HepG2 (cell line): ENCODE measurements around the gene PCYOX1L. TPM values are rescaled to one million over a fixed set of nuclear protein-coding genes. Genes with fewer than 3 reads are reported as not detected.

Experiments
- AGO1 ChIP-seq: fragments of 200-400 bp; formaldehyde crosslinking; IDR thresholded peaks from 2 replicates; pipeline ENCODE4 v1.6.1; 2017; ENCODE audit warnings: mild to moderate bottlenecking, low read depth, low read length, moderate library complexity; ENCODE audit not compliant: poor library complexity, severe bottlenecking
- BORCS8-MEF2B ChIP-seq: sonication (generic); formaldehyde crosslinking; IDR thresholded peaks from 2 replicates; pipeline ENCODE4 v1.8.0; 2022; ENCODE audit warnings: mild to moderate bottlenecking, missing genetic modification reagents
- GLMP ChIP-seq: sonication (generic); formaldehyde crosslinking; IDR thresholded peaks from 2 replicates; pipeline ENCODE4 v1.9.0; 2021; ENCODE audit warnings: missing genetic modification reagents, mild to moderate bottlenecking, borderline replicate concordance
- GPN1 ChIP-seq: sonication (generic); formaldehyde crosslinking; IDR thresholded peaks from 2 replicates; pipeline ENCODE4 v1.5.1; 2020; ENCODE audit warnings: missing genetic modification reagents, borderline replicate concordance
- KDM1A ChIP-seq: IDR thresholded peaks from 2 replicates; pipeline ENCODE4 v1.6.1; 2016; ENCODE audit warnings: missing compliant biosample characterization
- KDM5B ChIP-seq: sonication (generic); formaldehyde crosslinking; IDR thresholded peaks from 2 replicates; pipeline ENCODE4 v1.4.0; 2020; ENCODE audit warnings: missing genetic modification reagents, mild to moderate bottlenecking, borderline replicate concordance
- KLF12 ChIP-seq: sonication (generic); formaldehyde crosslinking; IDR thresholded peaks from 2 replicates; pipeline ENCODE4 v1.4.0; 2020; ENCODE audit warnings: missing genetic modification reagents, borderline replicate concordance
- MAFK ChIP-seq, 2 experiments: IDR thresholded peaks in 1 of 2; conservative IDR thresholded peaks in 1 of 2; 2 replicates each; pipeline ENCODE4 v1.6.1; 2011; ENCODE audit warnings: improper control_type of control experiment in 2 of 2, low read length in 2 of 2
- MAZ ChIP-seq, 2 experiments: sonication (generic) in 1 of 2; formaldehyde crosslinking in 1 of 2; IDR thresholded peaks; 2 replicates each; pipeline versions ENCODE4 v1.5.0 to v1.6.1; 2012 to 2020; ENCODE audit warnings: low read depth in 2 of 2, mild to moderate bottlenecking in 2 of 2, borderline replicate concordance in 1 of 2, improper control_type of control experiment in 1 of 2, low read length in 1 of 2, missing genetic modification reagents in 1 of 2, moderate library complexity in 1 of 2
- NFKB2 ChIP-seq: sonication (generic); formaldehyde crosslinking; IDR thresholded peaks from 2 replicates; pipeline ENCODE4 v1.4.0; 2020; ENCODE audit warnings: missing genetic modification reagents, borderline replicate concordance
- NR1H2 ChIP-seq: sonication (generic); formaldehyde crosslinking; IDR thresholded peaks from 2 replicates; pipeline ENCODE4 v1.8.1; 2022; ENCODE audit warnings: low read depth, missing genetic modification reagents, borderline replicate concordance
- POLR2G ChIP-seq: fragments of 200-400 bp; formaldehyde crosslinking; IDR thresholded peaks from 2 replicates; pipeline ENCODE4 v1.6.1; 2018; ENCODE audit warnings: mild to moderate bottlenecking, low read depth, low read length, moderate library complexity
- RBFOX2 ChIP-seq: fragments of 200-400 bp; formaldehyde crosslinking; IDR thresholded peaks from 2 replicates; pipeline ENCODE4 v1.6.1; 2017; ENCODE audit warnings: low read depth, mild to moderate bottlenecking, low read length
- SALL1 ChIP-seq: sonication (generic); formaldehyde crosslinking; IDR thresholded peaks from 2 replicates; pipeline ENCODE4 v1.8.0; 2022; ENCODE audit warnings: mild to moderate bottlenecking, missing genetic modification reagents
- SALL2 ChIP-seq: sonication (generic); formaldehyde crosslinking; IDR thresholded peaks from 2 replicates; pipeline ENCODE4 v1.8.1; 2023; ENCODE audit warnings: mild to moderate bottlenecking, missing genetic modification reagents, inconsistent platforms
- SP1 ChIP-seq, 2 experiments: fragments of 450-650 bp in 1 of 2; sonication (generic) in 1 of 2; formaldehyde crosslinking in 1 of 2; IDR thresholded peaks; 2 replicates each; pipeline versions ENCODE4 v1.4.0 to v1.6.1; 2016 to 2020; ENCODE audit warnings: missing genetic modification reagents in 1 of 2
- TFE3 ChIP-seq: IDR thresholded peaks from 2 replicates; pipeline ENCODE4 v1.6.1; 2016
- ZFP90 ChIP-seq: sonication (generic); formaldehyde crosslinking; IDR thresholded peaks from 2 replicates; pipeline ENCODE4 v1.8.0; 2022; ENCODE audit warnings: missing genetic modification reagents, mild to moderate bottlenecking, inconsistent platforms, borderline replicate concordance
- ZFY ChIP-seq: sonication (generic); formaldehyde crosslinking; IDR thresholded peaks from 2 replicates; pipeline ENCODE4 v1.4.0; 2020; ENCODE audit warnings: missing genetic modification reagents
- ZNF547 ChIP-seq: sonication (generic); formaldehyde crosslinking; IDR thresholded peaks from 2 replicates; pipeline ENCODE4 v1.5.1; 2020; ENCODE audit warnings: mild to moderate bottlenecking, missing genetic modification reagents
- ZNF597 ChIP-seq: sonication (generic); formaldehyde crosslinking; IDR thresholded peaks from 2 replicates; pipeline ENCODE4 v1.5.0; 2020; ENCODE audit warnings: missing genetic modification reagents
- ZNF674 ChIP-seq: sonication (generic); formaldehyde crosslinking; IDR thresholded peaks from 2 replicates; pipeline ENCODE4 v1.5.0; 2020; ENCODE audit warnings: low read depth, mild to moderate bottlenecking, missing genetic modification reagents
- ZZZ3 ChIP-seq: sonication (generic); formaldehyde crosslinking; IDR thresholded peaks from 2 replicates; pipeline ENCODE4 v1.4.0; 2020; ENCODE audit warnings: missing genetic modification reagents, mild to moderate bottlenecking, borderline replicate concordance
- polyA plus RNA-seq, 8 experiments: library from polyadenylated mRNA; depleted of rRNA in 3 of 8; stranded (reverse) in 7 of 8; unstranded in 1 of 8; fragments of >200 nt; fragmentation: Illumina TruSeq in 4 of 8; extraction: Trizol in 4 of 8; gene quantifications; 2 replicates each; pipeline versions ENCODE4 v1.2.1 to v1.2.3, GENCODE V29; 2011 to 2016; ENCODE audit warnings: low read depth in 4 of 8, missing spikeins in 1 of 8, mixed read lengths in 1 of 8; ENCODE audit not compliant: insufficient read depth in 1 of 8
- total RNA-seq, 5 experiments: library from RNA; depleted of rRNA; stranded (reverse); fragments of >200 nt; fragmentation: Illumina TruSeq; extraction: Trizol; gene quantifications; 2 replicates each; pipeline ENCODE4 v1.2.3, GENCODE V29; 2016; ENCODE audit warnings: low read depth in 1 of 5

The PCYOX1L gene
- total and polyA plus RNA-seq, 2 of the 13 experiments (the other 11 are each of a cell fraction or from before 2014, with no cell fraction given), result 1.00 to 3.7 TPM

- no peak for TF ChIP-seq NR1H2 (CRISPR knock-in tag)
- TF ChIP-seq NFKB2 (CRISPR knock-in tag), result peak; percentile 75; the same call in 1 of the 2 replicates
- peak; percentile 88 to 90 for TF ChIP-seq MAFK (conservative IDR thresholded peaks at IDR 0.05 in 1 of 2, IDR thresholded peaks at IDR 0.05 in 1 of 2; ENCODE audit: low read length in 2 of 2)
- TF ChIP-seq KDM5B (CRISPR knock-in tag), result 0 out of 2 replicates have a peak, but pooled peaks have one; percentile 64
- TF ChIP-seq KDM1A (CRISPR knock-in tag), result peak; percentile 89
- TF ChIP-seq SALL1, result peak; percentile 43; the same call in 1 of the 2 replicates
- TF ChIP-seq ZNF597 (CRISPR knock-in tag), result no peak
- peak; percentile 56; the same call in 1 of the 2 replicates for TF ChIP-seq ZNF547 (CRISPR knock-in tag)
- TF ChIP-seq KLF12 (CRISPR knock-in tag), result peak; percentile 67; the same call in 1 of the 2 replicates
- TF ChIP-seq GLMP (CRISPR knock-in tag), result no peak
- TF ChIP-seq SALL2 (CRISPR knock-in tag), result 0 out of 2 replicates have a peak, but pooled peaks have one; percentile 67
- no peak for TF ChIP-seq GPN1 (CRISPR knock-in tag)
- 0 out of 2 replicates have a peak, but pooled peaks have one; percentile 64 for TF ChIP-seq ZNF674 (CRISPR knock-in tag)
- TF ChIP-seq ZFY, result peak; percentile 61
- TF ChIP-seq RBFOX2, result peak; percentile 76
- TF ChIP-seq AGO1, result peak; percentile 32
- TF ChIP-seq ZZZ3 (CRISPR knock-in tag), result no peak
- TF ChIP-seq MAZ (IDR thresholded peaks at IDR 0.05; ENCODE audit: borderline replicate concordance, low read depth, low read length), result no peak
- peak; percentile 74; the same call in 1 of the 2 replicates for TF ChIP-seq MAZ (CRISPR knock-in tag; IDR thresholded peaks at IDR 0.05; ENCODE audit: low read depth)
- TF ChIP-seq ZFP90 (CRISPR knock-in tag), result peak; percentile 59; the same call in 1 of the 2 replicates
- 0 out of 2 replicates have a peak, but pooled peaks have one; percentile 40 for TF ChIP-seq BORCS8-MEF2B (CRISPR knock-in tag)
- no peak for TF ChIP-seq TFE3 (CRISPR knock-in tag)
- peak; percentile 62 for TF ChIP-seq POLR2G
- no peak for TF ChIP-seq SP1 (IDR thresholded peaks at IDR 0.05)
- peak; percentile 57; the same call in 1 of the 2 replicates for TF ChIP-seq SP1 (CRISPR knock-in tag; IDR thresholded peaks at IDR 0.05)
Observed at GRCh38 chr5:149357370-149358293, at the start of gene PCYOX1L (continued).
